ENCODE results near the gene CDH20. TPM values are rescaled to one million over a fixed set of nuclear protein-coding genes. Genes with fewer than 3 reads are reported as not detected.

The CDH20 gene
- total RNA-seq, 1 experiment from 2014 or later: not detected

DNA sequence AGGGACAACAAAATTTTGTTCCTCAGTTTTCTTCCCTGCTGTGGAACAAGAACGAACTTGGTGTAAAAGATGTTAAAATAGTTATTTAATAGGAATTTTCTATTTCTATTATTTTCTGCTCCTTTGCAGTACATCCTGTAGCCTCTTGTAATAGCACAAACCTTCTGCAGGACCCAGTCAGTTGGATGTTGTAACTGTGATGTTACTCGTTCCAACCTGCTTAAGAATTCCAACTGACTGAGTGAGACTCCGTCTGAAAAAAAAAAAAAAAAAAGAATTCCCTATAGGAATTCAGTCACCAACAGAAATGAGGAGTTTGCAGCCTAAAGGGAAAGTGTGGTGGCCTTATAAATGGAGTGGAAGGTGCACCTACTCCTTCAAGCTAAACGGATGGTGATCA, 46.4 kb upstream of the CDH20 start:
- Histone ChIP-seq H2AFZ (ENCODE audit: low read length) (no peak overlapping the region), H3K36me3 (ENCODE audit: low read depth, low read length) (no peaks in the 10 kb centered on the region), H3K4me2 (ENCODE audit: low read length) (no peak overlapping the region), H3K9me2 (replicated peaks; ENCODE audit: low read length) (no peaks in the 10 kb centered on the region), H3K9me3 (ENCODE audit: low read length) (no peaks in the 10 kb centered on the region), H4K20me1 (ENCODE audit: low read length) (no peaks in the 10 kb centered on the region), H3K4me3 (ENCODE audit: low read length) (no peak overlapping the region), H3K27me3 (ENCODE audit: low read length) (peaks cover 2% of the 10 kb centered on the region; the same call in 1 of the 2 replicates), H3F3A (ENCODE audit: low read length, unreplicated experiment) (no peaks in the 10 kb centered on the region), H3K79me2 (ENCODE audit: low read length) (no peaks in the 10 kb centered on the region), H3K27ac (ENCODE audit: low read length) (no peak overlapping the region), H3K4me1 (ENCODE audit: insufficient read depth, low read length) (no peaks in the 10 kb centered on the region), H3K9ac (ENCODE audit: low read length) (no peak overlapping the region)
- ChIA-PET POLR2A (ENCODE audit: unreplicated experiment) (no interaction called here), CTCF (no interaction called here)
- no TSS peak for BruUV-seq (replicated peaks)
- intact Hi-C loops (cut with micrococcal nuclease): no loop called here
- no peak for TF ChIP-seq EZH2 (IDR thresholded peaks at IDR 0.05; ENCODE audit: low read length, unreplicated experiment)
- no peak for DNase-seq
- no peak for ATAC-seq

DNA sequence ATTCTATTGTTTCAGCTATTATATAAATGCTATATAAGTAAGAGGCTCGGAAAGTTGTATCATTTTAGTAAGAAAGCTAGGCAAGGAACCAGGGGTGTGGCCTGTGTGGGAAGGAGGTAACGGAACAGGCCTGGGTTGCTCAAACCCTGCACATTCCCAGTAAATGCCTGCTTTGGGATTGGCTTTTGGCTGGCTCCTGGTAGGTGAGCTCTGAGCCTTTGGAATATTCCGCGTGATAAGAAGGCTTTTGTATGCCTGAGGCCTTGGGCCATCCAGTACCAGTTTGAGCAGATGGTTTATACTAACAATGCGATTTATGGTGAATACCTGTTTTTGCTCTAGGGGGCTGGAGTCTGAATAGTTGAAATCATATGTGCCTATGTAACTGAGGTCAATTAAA, 42.6 kb upstream of the CDH20 start:
- H3K36me3 ChIP-seq (ENCODE audit: low read depth, low read length): no peaks in the 10 kb centered on the region
- TF ChIP-seq EZH2phosphoT487 (IDR thresholded peaks at IDR 0.05; ENCODE audit: borderline replicate concordance, low read length) (no peak), EZH2 (IDR thresholded peaks at IDR 0.05; ENCODE audit: low read length, unreplicated experiment) (no peak), CTCF (conservative IDR thresholded peaks at IDR 0.05; ENCODE audit: low read depth, low read length) (no peak)
- intact Hi-C loops (cut with micrococcal nuclease): no loop called here
- H3K27ac ChIP-seq (ENCODE audit: low read length): no peak overlapping the region
- no peaks in the 10 kb centered on the region for H3K9me2 ChIP-seq (replicated peaks; ENCODE audit: low read length)
- no peak overlapping the region for H2AFZ ChIP-seq (ENCODE audit: low read length)
- no peak for ATAC-seq
- no peaks in the 10 kb centered on the region for H4K20me1 ChIP-seq (ENCODE audit: low read length)
- H3K27me3 ChIP-seq (ENCODE audit: low read length): 0 out of 2 replicates have a peak, but pooled peaks cover under 1% of the 10 kb centered on the region
- H3K9ac ChIP-seq (ENCODE audit: low read length): no peak overlapping the region
- H3K4me3 ChIP-seq (ENCODE audit: low read length): no peak overlapping the region
- CTCF ChIA-PET: no interaction called here
- no peaks in the 10 kb centered on the region for H3K9me3 ChIP-seq (ENCODE audit: low read length)
- H3K4me1 ChIP-seq (ENCODE audit: insufficient read depth, low read length): no peaks in the 10 kb centered on the region
- H3F3A ChIP-seq (ENCODE audit: low read length, unreplicated experiment): no peaks in the 10 kb centered on the region
- DNase-seq: no peak
- BruUV-seq (replicated peaks): no TSS peak
- H3K4me2 ChIP-seq (ENCODE audit: low read length): no peak overlapping the region
- H3K79me2 ChIP-seq (ENCODE audit: low read length): no peaks in the 10 kb centered on the region
- POLR2A ChIA-PET (ENCODE audit: unreplicated experiment): no interaction called here

- no peaks in the 10 kb centered on the region for H3K36me3 ChIP-seq (ENCODE audit: low read depth, low read length)
- DNase-seq (no peak), ATAC-seq (no peak)
- no peak overlapping the region for H3K9ac ChIP-seq (ENCODE audit: low read length)
- POLR2A ChIA-PET (ENCODE audit: unreplicated experiment): no interaction called here
- no peak overlapping the region for H2AFZ ChIP-seq (ENCODE audit: low read length)
- H3K4me1 ChIP-seq (ENCODE audit: insufficient read depth, low read length): no peaks in the 10 kb centered on the region
- H3K9me3 ChIP-seq (ENCODE audit: low read length): no peaks in the 10 kb centered on the region
- CTCF ChIA-PET: no interaction called here
- H3F3A ChIP-seq (ENCODE audit: low read length, unreplicated experiment): no peaks in the 10 kb centered on the region
- TF ChIP-seq EZH2 (IDR thresholded peaks at IDR 0.05; ENCODE audit: low read length, unreplicated experiment) (no peak), EZH2phosphoT487 (IDR thresholded peaks at IDR 0.05; ENCODE audit: borderline replicate concordance, low read length) (no peak), CTCF (conservative IDR thresholded peaks at IDR 0.05; ENCODE audit: low read depth, low read length) (no peak)
- no peak overlapping the region for H3K27ac ChIP-seq (ENCODE audit: low read length)
- intact Hi-C loops (cut with micrococcal nuclease): no loop called here
- H3K4me3 ChIP-seq (ENCODE audit: low read length): no peak overlapping the region
- H3K4me2 ChIP-seq (ENCODE audit: low read length): no peak overlapping the region
- H3K9me2 ChIP-seq (replicated peaks; ENCODE audit: low read length): no peaks in the 10 kb centered on the region
- BruUV-seq (replicated peaks): no TSS peak
- no peaks in the 10 kb centered on the region for H4K20me1 ChIP-seq (ENCODE audit: low read length)
- no peaks in the 10 kb centered on the region for H3K79me2 ChIP-seq (ENCODE audit: low read length)
- peaks cover 1% of the 10 kb centered on the region; the same call in 1 of the 2 replicates for H3K27me3 ChIP-seq (ENCODE audit: low read length)
These were observed 40.8 kb upstream of the CDH20 start for GRCh38 chr18:61292280-61293035.
